Activated T-cell treated with anti-CD3 and anti-CD28 coated beads, Interleukin-2, amount 50 U/mL, for 4 hours (primary cell): ENCODE measurements around the gene CAPN2. TPM values are rescaled to one million over a fixed set of nuclear protein-coding genes. Genes with fewer than 3 reads are reported as not detected.

Experiments
- ATAC-seq, 2 donors: fragments of 200-7000 bp; cut with Tn5 transposase; one replicate each; pipeline ENCODE4 v1.10.0; 2021
- DNase-seq: peaks from one replicate; pipeline ENCODE4 v3.0.0-alpha.2; 2020
- H3K27me3 Mint-ChIP-seq: one replicate; pipeline ENCODE4 v1.8.0; 2021; ENCODE audit warnings: low read depth, mixed read lengths
- H3K36me3 Mint-ChIP-seq: one replicate; pipeline ENCODE4 v1.8.0; 2022; ENCODE audit warnings: mixed read lengths; ENCODE audit not compliant: insufficient read depth
- H3K4me1 Mint-ChIP-seq: one replicate; pipeline ENCODE4 v1.8.0; 2021; ENCODE audit warnings: low read depth, mixed read lengths
- H3K4me3 Mint-ChIP-seq: one replicate; pipeline ENCODE4 v1.8.0; 2021; ENCODE audit warnings: mild to moderate bottlenecking, moderate library complexity, mixed read lengths
- H3K9me3 Mint-ChIP-seq: one replicate; pipeline ENCODE4 v1.8.0; 2021; ENCODE audit warnings: mixed read lengths
- total RNA-seq, 3 donors: library from RNA; stranded (reverse); gene quantifications; one replicate each; pipeline ENCODE4 v1.2.1, GENCODE V29; 2021

Gene CAPN2
- total RNA-seq, 3 donors from 2014 or later = 19.0 to 25.1 (median 19.2) TPM

DNA sequence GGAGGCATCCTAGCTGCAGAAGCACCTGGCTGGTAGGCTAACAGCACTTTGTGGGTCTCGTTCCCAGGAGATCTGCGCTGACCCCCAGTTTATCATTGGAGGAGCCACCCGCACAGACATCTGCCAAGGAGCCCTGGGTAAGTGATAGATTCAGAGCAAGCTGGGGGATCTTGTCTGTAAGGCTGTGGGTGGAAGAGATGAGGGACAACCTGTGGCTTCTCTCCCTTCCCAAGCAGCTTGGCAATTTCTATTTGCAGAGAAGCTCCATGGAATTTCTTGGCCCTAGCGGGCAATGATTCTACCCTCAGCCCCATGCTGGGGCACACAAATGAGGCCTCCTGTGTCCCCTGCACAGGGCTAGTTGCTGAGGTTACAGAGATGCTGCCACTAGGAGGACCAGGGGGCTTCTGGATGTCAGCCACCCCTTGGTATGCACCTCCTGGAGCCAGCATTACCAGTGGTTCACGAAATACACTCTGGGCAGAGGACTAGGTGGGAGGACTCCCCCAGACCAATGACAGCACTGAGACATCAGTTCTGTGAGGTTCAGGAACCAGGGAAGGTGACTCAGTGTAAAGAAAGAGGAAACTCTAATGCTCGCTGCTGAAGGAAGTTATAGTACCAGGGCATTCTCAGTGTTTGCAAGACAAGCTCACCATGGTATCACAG, 5.5 kb downstream of the CAPN2 start:
- Mint-ChIP-seq H3K27me3 (no peaks in the 10 kb centered on the region), H3K9me3 (no peaks in the 10 kb centered on the region), H3K4me1 (peaks cover 86% of the 10 kb centered on the region), H3K36me3 (peaks cover 28% of the 10 kb centered on the region), H3K4me3 (no peak overlapping the region)
- DNase-seq = no peak
- ATAC-seq = peak; percentile 67

DNA sequence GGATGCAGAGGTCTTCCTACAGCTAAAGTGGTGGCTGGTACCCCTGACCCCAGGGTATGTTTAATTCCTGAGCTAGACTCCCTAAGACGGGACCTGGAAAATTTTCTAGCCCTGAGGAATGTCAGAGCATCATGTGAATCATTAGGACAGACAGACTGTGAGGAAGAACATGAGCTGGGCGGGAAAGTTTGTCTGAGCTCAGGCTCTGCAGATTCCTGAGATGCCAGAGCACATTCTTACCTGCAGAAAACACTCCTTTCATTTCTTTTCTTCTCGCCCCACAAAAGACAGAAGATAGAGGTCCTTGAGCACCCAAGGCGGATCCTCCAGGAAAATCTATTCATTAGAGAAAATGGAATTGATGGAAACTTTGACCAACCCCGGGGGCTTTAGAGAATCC, 6.5 kb downstream of the CAPN2 start:
- H3K9me3 Mint-ChIP-seq = no peaks in the 10 kb centered on the region
- peaks cover 83% of the 10 kb centered on the region for H3K4me1 Mint-ChIP-seq
- no peak for ATAC-seq
- peaks cover 30% of the 10 kb centered on the region for H3K36me3 Mint-ChIP-seq
- no peak overlapping the region for H3K4me3 Mint-ChIP-seq
- no peak for DNase-seq
- no peaks in the 10 kb centered on the region for H3K27me3 Mint-ChIP-seq

DNA sequence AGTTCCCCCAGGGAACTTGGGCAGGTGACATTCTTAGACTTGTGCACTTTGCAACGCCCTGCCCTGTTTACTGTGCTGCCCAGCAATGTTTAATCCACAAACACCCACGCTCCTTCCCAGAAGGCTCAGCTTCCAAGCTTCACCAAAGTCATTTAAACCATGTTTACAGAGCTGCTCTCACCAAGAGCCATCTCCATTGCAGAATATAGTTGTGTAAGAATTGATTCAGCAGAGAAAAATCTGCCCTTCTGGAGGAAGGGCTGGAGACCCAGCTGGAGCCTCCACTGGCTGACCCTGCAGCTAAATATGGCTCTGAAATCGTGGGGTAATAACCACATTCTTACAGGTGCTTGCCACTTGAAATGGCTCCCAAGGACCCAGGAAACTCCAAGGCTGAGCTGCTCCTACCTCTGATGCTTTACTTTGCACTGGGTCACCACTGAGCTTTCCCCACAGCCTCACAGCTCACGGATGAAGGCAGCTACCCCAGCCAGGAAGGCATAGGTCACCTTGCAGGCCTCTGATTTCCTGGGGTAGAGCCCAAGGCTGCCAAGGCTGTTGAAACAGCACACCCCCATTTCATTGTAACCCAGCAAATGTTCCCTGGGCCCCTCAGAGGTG, 8.7 kb downstream of the CAPN2 start:
- peaks cover 38% of the 10 kb centered on the region for H3K36me3 Mint-ChIP-seq
- no peak for ATAC-seq

DNA sequence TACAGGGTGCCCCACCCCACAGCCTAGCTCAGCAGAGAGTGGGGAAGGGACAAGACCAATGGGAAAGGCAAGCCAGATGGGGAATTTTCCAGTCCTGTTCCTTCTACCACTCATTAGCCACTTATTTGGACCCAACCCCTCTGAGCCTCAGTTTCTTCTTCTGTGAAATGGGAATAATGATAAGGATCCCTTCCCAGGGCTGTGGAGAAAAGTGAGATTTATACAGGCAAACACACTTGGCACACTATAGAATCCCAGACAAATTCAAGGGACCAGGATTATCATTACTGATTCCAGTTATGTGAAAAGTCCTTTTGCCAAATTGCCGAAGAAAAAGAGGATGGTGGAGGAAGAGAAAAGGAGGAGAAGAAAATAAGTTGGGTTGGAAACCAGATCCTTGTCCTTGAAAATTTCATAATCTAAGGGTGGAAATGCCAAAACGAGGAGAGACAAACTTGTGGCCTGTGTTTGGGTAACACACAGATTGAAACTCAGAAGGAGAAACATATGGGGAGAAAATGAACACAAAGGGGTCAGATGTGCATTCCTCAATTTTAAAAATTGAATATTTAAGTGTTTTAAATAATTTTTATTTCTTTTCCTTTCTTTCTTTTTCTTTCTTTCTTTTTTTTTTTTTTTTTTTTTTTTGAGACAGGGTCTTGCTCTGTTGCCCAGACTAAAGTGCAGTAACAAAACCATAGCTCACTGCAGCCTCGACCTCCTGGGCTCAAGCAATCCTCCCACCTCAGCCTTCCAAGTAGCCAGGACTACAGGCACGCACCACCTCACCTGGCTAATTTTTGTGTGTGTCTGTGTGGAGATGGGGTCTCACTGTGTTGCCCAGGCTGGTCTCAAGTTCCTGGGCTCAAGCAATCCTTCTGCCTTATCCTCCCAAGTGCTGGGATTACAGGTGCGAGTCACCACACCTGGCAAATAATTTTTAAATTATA, 9.6 kb downstream of the CAPN2 start:
- Mint-ChIP-seq H3K27me3 (no peaks in the 10 kb centered on the region), H3K4me1 (peaks cover 81% of the 10 kb centered on the region), H3K4me3 (no peak overlapping the region), H3K36me3 (peaks cover 36% of the 10 kb centered on the region), H3K9me3 (no peaks in the 10 kb centered on the region)
- ATAC-seq (no peak), DNase-seq (no peak)

More for the DNA sequence above, 8.7 kb downstream of the CAPN2 start:
- no peaks in the 10 kb centered on the region for H3K27me3 Mint-ChIP-seq
- DNase-seq = no peak
- peaks cover 81% of the 10 kb centered on the region for H3K4me1 Mint-ChIP-seq
- H3K9me3 Mint-ChIP-seq = no peaks in the 10 kb centered on the region
- no peak overlapping the region for H3K4me3 Mint-ChIP-seq

DNA sequence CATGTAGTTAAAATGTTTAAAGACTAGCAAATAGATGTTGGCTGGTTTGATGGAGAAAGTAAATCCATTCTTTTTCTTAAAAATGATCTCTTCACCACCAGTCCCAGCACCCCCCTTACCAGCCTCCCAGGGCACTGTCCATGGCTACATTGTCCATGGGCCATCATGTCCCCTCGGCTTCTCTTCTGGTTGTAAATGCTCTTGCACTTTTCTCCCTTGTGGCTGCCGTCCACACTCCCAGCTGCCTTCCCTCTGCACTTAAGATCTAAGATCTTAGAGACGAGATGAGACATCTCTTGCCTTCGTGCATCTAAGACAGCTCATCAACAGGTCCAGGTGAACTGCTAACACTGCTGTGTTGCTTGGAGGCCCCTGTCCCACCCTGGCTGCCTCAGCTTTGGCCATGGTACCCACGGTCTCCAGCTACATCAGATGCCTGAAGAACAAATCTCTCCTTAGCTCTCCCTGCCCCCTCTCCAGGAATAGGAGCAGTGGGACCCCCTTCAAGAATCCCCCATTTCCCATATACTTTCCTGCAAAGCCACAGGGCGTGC, 11.1 kb downstream of the CAPN2 start:
- no peaks in the 10 kb centered on the region for H3K27me3 Mint-ChIP-seq
- DNase-seq = no peak
- H3K36me3 Mint-ChIP-seq = peaks cover 36% of the 10 kb centered on the region

DNA sequence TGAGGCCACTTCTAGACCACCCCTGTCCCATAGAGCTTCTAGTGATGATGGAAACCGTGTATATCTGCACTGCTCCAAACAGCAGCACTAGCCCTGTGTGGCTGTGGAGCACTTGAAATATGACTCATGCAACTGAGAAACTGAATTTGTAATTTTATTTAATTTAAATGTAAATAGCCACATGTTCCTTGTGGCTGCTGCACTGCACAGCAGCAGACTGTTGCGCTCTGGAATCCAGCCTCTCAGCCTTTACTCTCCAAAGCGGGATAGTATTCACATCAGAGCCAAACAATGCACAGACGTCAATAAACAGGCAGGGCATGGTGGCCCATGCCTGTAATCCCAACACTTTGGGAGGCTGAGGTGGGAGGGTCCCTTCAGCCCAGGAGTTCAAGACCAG, 12.0 kb downstream of the CAPN2 start:
- Mint-ChIP-seq H3K4me1 (peaks cover 82% of the 10 kb centered on the region), H3K4me3 (no peak overlapping the region), H3K27me3 (no peaks in the 10 kb centered on the region), H3K9me3 (no peaks in the 10 kb centered on the region), H3K36me3 (peaks cover 42% of the 10 kb centered on the region)
- ATAC-seq (no peak), DNase-seq (no peak)

More for the DNA sequence above, 11.1 kb downstream of the CAPN2 start:
- Mint-ChIP-seq H3K4me3 (no peak overlapping the region), H3K4me1 (peaks cover 81% of the 10 kb centered on the region), H3K9me3 (no peaks in the 10 kb centered on the region)
- no peak for ATAC-seq

DNA sequence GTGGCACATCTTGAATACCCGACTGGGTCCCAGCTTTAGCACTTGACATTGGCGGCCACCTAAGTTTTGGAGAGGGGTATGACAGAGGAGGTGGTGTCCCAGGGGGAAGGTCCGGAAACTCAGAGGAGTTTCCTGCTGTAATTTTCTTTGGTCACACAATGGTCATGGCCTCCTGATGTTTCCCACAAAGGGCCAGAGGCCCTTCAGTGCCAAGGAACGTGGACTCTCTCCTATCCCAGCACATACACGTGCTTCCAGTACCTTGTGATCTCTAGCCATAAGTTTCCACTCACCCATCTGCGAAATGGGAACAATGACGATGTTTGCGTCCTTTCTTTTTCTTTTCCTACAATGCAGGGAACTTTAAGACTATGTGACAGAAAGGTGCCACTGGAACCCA, 13.2 kb downstream of the CAPN2 start:
- H3K36me3 Mint-ChIP-seq = peaks cover 37% of the 10 kb centered on the region
- H3K4me3 Mint-ChIP-seq = no peak overlapping the region
- peaks cover 81% of the 10 kb centered on the region for H3K4me1 Mint-ChIP-seq

DNA sequence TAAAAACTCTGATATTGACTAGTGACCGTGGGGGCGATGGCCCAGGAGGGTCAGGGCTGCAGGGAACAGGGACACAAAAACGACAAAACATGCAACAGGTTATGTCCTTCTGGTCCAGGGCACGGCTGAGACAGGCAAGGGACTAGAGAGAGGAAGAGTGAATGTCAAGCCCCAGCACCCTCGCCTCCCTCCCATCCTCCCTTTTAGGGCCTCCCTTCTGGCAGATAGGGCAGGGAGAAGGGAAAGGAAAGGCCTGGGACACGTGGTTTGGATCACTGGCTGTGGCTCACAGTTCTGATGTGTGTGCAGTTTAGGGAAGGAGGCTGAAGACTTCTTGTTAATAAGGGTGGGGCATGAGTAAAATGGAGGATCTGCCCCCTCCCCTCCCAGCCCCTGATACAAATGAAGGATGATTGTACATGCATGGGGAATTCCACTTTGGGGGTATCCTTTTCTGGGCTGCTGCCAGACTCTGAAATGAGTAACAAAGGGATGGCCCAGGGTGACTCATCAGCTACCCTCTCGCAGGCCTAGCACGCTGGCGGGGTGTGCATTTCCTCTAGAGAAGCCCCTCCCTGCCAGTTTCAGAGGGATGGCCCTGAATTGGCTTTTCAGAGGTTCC, 14.2 kb downstream of the CAPN2 start:
- Mint-ChIP-seq H3K9me3 (no peaks in the 10 kb centered on the region), H3K27me3 (no peaks in the 10 kb centered on the region), H3K36me3 (peaks cover 32% of the 10 kb centered on the region), H3K4me3 (peak overlapping the region; percentile 69), H3K4me1 (peaks cover 79% of the 10 kb centered on the region)
- peak; percentile 97 for ATAC-seq
- DNase-seq = peak; percentile 91

More for the DNA sequence above, 13.2 kb downstream of the CAPN2 start:
- no peaks in the 10 kb centered on the region for H3K27me3 Mint-ChIP-seq
- DNase-seq = no peak
- no peaks in the 10 kb centered on the region for H3K9me3 Mint-ChIP-seq
- ATAC-seq = no peak

DNA sequence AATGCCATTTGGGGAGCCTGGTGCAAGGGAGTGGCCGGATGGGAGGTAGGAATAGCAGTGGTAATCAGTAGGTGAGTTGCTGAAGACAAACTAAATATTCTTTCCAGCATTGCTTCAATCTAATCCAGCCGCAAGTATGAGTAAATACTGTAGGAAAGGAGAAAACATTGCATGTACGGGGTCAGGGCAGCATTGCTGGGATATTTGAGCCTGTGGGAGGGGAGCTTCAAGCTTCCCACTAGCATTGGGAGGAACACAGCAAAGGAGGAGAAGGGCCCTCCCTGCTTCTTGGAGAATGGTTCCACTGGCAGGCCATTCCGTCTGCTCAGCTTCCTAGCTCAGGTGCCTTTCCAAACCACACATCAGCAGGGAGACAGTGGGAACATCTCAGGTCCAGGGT, 15.2 kb downstream of the CAPN2 start:
- Mint-ChIP-seq H3K4me3 (no peak overlapping the region), H3K36me3 (peaks cover 29% of the 10 kb centered on the region), H3K27me3 (no peaks in the 10 kb centered on the region), H3K9me3 (no peaks in the 10 kb centered on the region), H3K4me1 (peaks cover 80% of the 10 kb centered on the region)
- DNase-seq (no peak), ATAC-seq (no peak)

DNA sequence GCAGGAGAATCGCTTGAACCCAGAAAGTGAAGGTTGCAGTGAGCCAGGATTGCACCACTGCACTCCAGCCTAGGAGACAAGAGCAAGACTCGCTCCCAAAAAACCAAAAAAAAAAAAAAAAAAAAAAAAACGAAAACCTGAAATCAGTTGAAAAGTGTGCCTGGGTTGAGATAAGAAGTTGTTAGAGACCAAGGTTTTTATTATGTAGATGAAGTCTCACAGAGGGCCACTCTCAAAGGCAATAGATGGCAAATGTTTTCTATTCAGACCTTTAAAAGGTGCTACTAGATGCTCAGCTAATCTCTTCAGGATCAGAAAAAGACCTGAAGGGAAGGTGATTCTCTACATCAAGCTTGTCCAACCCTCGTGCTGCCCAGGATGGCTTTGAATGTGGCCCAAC, 17.6 kb downstream of the CAPN2 start:
- H3K36me3 Mint-ChIP-seq = peaks cover 22% of the 10 kb centered on the region
- DNase-seq (no peak), ATAC-seq (no peak)
- no peak overlapping the region for H3K4me3 Mint-ChIP-seq
- peaks cover 68% of the 10 kb centered on the region for H3K4me1 Mint-ChIP-seq
- no peaks in the 10 kb centered on the region for H3K9me3 Mint-ChIP-seq
- no peaks in the 10 kb centered on the region for H3K27me3 Mint-ChIP-seq

DNA sequence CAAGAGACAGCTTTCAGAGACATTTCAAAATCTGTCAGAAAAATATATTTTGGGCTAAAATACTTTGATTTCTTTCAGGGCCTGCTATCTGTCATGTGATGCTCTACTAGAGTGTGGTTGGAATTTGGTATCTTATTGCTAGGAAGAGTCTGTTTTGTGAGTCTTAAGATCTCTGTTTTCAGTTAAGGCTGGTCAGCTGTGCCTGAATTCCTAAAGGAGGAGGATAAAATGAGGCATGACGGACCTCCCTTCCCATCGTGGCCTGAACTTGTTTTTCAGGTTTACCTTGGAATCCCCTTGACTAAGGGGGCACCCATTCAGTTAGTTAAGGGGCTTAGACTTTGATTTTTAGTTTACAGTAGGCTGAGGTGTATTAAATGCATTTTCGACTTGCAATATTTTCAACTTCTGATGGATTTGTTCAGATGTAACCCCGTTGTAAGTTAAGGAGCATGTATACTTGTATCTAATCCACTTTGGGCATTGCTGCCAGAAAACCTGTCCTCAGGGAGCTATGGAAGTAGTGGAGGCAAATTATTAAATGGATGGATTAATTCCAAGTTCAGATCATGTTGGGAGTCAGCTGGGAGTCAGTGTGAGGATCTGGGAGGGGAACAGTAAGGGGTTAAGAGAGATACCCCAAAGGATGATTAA, 18.3 kb downstream of the CAPN2 start:
- H3K4me3 Mint-ChIP-seq = no peak overlapping the region
- DNase-seq = no peak
- H3K27me3 Mint-ChIP-seq = no peaks in the 10 kb centered on the region
- no peak for ATAC-seq
- H3K4me1 Mint-ChIP-seq = peaks cover 63% of the 10 kb centered on the region
- H3K36me3 Mint-ChIP-seq = peaks cover 19% of the 10 kb centered on the region
- no peaks in the 10 kb centered on the region for H3K9me3 Mint-ChIP-seq

DNA sequence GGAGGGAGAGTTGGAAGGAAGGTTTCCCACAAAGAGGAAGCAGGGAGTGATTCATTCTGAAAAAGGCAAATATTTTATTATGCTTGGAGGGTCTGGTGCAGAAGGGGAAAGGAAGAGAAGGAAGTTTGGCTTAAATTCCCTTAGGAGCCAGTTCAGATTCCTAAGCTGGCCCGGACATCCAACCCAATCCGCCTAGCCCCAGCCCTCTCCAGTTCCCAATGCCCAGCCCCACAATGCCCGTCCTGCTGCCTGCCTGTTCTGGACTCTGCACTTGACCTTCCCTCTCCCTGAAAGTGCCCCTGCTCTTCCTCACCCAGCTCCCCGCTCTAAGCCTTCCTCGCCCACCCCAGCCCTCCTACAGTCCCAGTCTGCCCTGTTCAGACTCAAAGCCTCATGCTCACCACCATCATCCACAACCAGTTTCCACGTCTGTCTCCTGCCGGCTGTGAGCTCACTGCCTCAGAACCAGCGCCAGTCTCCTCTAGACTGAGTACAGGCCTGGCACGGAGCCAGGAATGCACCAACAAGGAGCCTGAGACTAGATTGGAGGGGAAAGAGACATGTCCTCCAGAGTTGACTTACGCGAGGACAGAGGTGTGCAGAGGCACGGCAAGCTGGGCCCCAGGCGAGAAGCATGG, 18.9 kb downstream of the CAPN2 start:
- peaks cover 58% of the 10 kb centered on the region for H3K4me1 Mint-ChIP-seq

More for the DNA sequence above, 18.9 kb downstream of the CAPN2 start:
- Mint-ChIP-seq H3K36me3 (peaks cover 19% of the 10 kb centered on the region), H3K9me3 (no peaks in the 10 kb centered on the region), H3K4me3 (no peak overlapping the region), H3K27me3 (no peaks in the 10 kb centered on the region)
- no peak for DNase-seq
- no peak for ATAC-seq
